HG03460 (cell line): Measurements from ENCODE around the gene PPT2.
"Not testable (repeated sequence)": the region's sequence is repeated elsewhere in the genome, so short reads cannot be mapped to it uniquely, and the experiment has no call there.

ENCODE experiments used
- ATAC-seq: cut with Tn5 transposase; IDR thresholded peaks from one replicate; pipeline ENCODE4 v1.9.1; 2021; ENCODE audit not compliant: unreplicated experiment

PPT2 gene

DNA sequence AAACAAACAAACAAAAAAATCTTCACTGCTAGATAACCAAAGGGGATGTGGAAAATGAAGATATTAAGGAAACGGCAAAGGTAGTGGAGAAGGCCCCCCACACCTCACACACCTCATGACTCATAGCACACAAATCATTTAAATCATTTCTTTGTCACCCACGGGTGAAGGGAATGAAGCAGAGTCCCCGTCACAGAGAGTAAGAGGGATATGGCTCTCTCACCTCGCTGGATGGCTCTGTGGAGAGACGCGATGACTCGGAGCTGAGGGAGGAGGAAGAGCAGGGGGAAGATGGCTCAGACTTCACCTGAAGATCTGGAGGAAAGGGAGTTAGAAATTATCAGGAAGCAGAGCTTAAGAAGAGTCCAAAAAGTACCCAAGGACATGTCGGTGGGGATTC is 27.1 kb upstream of the PPT2 start:
- no peak for ATAC-seq

GRCh38 chr6:32127409-32127716 is 26.6 kb upstream of the PPT2 start:
- ATAC-seq, result no peak

- ATAC-seq, result peak; percentile 76
Observed at GRCh38 chr6:32127717-32128592, 26.0 kb upstream of the PPT2 start, which contains the start of gene ATF6B. TSS of gene ATF6B (minus strand) at chr6:32128246. CDS start at chr6:32128207, 39 bp downstream.

GRCh38 chr6:32128751-32129296 is 25.1 kb upstream of the PPT2 start:
- no peak for ATAC-seq

GRCh38 chr6:32129297-32130088 is 24.4 kb upstream of the PPT2 start:
- peak; percentile 9 for ATAC-seq

- no peak for ATAC-seq
Observed at GRCh38 chr6:32131439-32131948, 22.4 kb upstream of the PPT2 start.

GRCh38 chr6:32132110-32132509 is 21.8 kb upstream of the PPT2 start:
- no peak for ATAC-seq

DNA sequence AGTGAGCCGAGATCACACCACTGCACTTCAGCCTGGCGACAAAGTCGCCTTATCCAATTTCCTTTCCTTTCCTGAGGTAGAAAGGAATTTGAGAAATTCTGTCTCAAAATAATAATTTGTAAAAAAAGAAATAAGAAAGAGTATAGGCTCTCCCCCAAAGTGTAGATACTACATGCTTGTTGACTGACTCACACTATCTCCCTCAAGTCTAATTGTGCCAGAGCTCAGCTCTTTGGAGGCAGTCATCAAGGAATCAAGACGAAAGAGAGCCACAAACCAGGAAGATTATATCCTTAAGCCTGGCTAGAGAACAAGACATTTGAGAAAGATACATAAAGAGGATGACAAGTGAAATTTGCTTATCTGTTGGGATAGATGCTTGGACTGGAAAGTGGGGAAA is 20.2 kb upstream of the PPT2 start:
- ATAC-seq, result no peak

GRCh38 chr6:32137454-32137853 is 16.5 kb upstream of the PPT2 start:
- no peak for ATAC-seq

- no peak for ATAC-seq
Observed at GRCh38 chr6:32139590-32139989, 14.4 kb upstream of the PPT2 start.

GRCh38 chr6:32140420-32141046 is 13.4 kb upstream of the PPT2 start:
- no peak for ATAC-seq

DNA sequence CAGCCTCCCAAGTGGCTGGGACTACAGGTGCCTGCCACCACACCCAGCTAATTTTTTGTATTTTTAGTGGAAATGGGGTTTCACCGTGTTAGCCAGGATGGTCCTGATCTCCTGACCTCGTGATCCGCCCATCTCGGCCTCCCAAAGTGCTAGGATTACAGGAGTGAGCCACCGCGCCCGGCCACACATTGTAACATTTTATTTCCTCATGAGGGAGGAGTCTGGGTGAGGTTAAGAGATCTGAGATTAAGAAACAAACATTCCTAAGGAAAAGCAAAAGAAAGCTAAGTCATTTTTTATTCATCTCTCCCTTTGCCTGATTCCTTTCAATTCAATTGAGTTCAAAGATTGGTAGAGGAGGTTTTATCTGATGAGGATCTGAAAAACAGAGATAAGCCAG is 9.7 kb upstream of the PPT2 start:
- not testable (repeated sequence) for ATAC-seq

GRCh38 chr6:32146287-32146686 is 7.7 kb upstream of the PPT2 start:
- ATAC-seq, result no peak

DNA sequence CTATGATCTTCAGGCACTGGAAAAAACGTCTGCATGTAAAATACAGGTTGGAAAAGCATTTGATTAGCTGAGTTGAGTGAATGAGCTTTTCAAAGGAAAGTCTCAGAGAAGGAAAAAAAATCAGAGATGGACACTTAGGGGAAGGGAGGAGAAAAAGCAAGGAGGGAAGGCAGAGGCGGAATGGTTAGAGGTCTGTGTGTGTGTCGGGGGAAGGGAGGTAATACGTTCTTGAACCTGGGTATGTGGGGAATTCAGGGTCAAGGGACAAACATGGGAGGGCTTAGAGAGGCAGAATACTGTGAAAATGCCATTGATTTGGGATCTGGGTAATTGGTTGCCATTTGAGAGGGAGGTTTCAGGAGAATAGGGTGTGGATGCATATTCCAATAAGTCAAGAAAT is 7.3 kb upstream of the PPT2 start:
- no peak for ATAC-seq

DNA sequence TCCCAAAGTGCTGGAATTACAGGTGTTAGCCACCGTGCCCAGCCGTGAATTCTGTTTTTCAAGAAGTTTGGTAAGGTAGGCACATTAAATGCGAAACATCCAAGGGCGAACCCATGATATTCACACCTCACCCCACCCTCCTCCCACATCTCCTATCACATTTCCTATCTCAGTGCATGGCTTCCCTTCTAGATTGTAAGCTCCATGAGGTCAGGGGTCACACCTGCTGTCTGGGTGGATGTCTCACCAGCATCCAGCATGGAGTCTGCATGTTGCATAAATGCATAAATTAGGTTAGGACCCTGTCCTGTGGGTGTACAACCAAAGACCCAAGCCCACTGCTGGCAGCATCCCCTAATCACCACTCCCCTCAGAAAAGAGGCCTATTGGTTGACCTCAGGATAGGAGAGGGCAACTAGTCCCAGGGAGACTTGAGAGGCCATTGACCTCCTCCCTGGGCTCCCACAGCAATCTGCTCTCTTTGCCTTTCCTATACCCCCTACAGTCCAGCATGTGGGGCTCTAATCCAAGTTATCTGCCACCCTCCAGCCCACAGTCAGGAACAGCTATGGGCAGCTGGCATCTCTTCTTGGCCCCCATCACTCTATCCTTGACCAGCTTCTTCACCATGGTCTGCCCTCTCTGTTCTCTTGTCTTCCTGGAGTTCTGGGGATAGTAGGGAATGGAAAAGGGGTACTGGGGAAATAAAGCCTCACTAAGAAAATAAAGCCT is 6.4 kb upstream of the PPT2 start:
- ATAC-seq, result no peak

- no peak for ATAC-seq
Observed at GRCh38 chr6:32148289-32149091, 5.5 kb upstream of the PPT2 start.

DNA sequence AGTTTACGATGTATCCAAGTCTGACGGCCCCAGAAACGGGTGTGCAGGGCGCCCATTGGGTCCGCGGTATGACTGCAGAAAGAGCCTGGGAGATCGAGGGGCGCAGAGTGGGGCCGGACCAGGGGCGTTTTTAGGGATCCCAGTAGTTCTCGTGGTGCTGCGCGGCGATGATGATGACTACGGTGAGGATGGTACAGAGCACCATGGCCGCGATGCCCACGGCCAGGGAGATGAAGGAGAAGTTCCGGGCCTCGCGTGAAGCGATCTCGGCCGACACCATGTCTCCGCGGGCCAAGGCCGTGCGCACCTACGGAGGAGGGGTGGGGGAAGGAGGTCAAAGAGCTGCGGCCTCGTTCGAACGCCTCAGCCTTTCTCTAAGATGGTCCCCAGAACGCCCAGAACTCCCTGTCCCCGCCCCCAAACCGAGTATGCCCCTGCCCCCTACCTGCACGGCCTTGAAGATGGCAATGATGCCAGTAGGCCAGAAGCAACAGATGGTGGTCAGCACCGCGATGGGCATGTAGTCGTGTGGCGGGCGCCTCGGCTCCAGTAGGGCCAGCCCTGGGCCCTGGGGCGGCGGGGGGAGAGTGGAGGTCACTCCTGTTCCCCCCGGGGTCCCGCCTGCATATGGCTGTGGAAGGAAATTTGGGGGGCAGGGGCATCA is 4.7 kb upstream of the PPT2 start:
- ATAC-seq, result no peak

- no peak for ATAC-seq
Observed at GRCh38 chr6:32149932-32150870, 3.7 kb upstream of the PPT2 start.
